Neural cell (in vitro differentiated cells): ENCODE measurements around the gene CYP2W1.

Experiments used
- EP300 ChIP-seq: fragments of 450-650 bp; conservative IDR thresholded peaks from 2 replicates; pipeline ENCODE4 v1.6.1; 2014; ENCODE audit warnings: antibody characterized with exemption, mild to moderate bottlenecking, moderate library complexity; ENCODE audit not compliant: poor library complexity, severe bottlenecking
- EZH2 ChIP-seq: fragments of 200-600, 300-800 bp; shearing (Covaris generic), sonication (generic); IDR thresholded peaks from 2 replicates; pipeline ENCODE4 v1.6.1; 2014; ENCODE audit warnings: antibody characterized with exemption, low read length, borderline replicate concordance, mild to moderate bottlenecking; ENCODE audit not compliant: insufficient read depth, poor library complexity, severe bottlenecking
- POLR2AphosphoS5 ChIP-seq: IDR thresholded peaks from 2 replicates; pipeline ENCODE4 v1.6.1; 2012
- RAD21 ChIP-seq: fragments of 450-650 bp; conservative IDR thresholded peaks from 2 replicates; pipeline ENCODE4 v1.6.1; 2014; ENCODE audit warnings: antibody characterized with exemption, mild to moderate bottlenecking, moderate library complexity
- TF ChIP-seq, protein P1 (sequence below): fragments of 450-650 bp; IDR thresholded peaks from 2 replicates; pipeline ENCODE4 v1.5.1; 2014; ENCODE audit warnings: antibody characterized with exemption, mild to moderate bottlenecking, moderate library complexity; ENCODE audit not compliant: poor library complexity, severe bottlenecking
- TF ChIP-seq, protein P2 (sequence below): IDR thresholded peaks from 2 replicates; pipeline ENCODE4 v1.6.1; 2012; ENCODE audit warnings: borderline replicate concordance

DNA sequence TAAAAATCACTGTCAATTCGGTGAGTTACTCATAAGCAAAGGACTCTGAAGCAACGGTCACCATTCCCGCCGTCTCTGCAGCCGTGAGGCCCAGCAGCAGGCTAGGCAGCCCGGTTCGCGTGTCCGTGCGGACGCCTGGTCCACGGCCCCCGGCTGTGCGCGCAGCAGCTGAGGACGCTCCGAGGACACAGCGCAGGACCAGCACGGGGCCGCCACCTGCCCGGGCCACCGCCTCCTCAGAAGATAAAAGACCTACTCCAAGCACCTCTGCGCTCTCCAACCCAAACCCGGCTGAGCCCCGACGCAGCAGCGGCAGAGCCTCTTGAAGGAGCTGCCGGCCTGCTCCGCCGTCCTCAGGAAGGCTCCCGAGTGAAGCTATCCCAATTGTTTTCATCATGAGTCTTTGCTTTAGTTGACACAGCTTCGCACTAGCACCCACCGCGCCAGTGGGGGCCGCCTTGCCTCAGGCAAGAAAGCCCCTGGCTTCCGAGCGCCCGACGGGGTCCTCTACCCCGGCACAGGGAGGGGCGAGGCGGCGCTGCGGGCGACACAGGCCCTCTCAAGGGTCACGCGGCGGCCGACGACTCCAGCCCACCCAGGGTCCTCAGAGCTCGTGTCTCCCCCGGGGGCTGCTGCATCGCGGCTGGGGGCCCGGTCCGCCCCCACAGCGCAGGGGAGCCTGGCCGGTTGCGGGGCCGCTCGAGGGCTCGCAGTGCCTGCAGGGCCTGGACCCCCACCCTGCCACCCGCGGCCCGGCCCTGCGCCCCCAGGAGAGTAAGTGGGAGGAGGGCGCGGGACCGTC, 44.5 kb downstream of the CYP2W1 start:
- TF ChIP-seq, protein P1, sequence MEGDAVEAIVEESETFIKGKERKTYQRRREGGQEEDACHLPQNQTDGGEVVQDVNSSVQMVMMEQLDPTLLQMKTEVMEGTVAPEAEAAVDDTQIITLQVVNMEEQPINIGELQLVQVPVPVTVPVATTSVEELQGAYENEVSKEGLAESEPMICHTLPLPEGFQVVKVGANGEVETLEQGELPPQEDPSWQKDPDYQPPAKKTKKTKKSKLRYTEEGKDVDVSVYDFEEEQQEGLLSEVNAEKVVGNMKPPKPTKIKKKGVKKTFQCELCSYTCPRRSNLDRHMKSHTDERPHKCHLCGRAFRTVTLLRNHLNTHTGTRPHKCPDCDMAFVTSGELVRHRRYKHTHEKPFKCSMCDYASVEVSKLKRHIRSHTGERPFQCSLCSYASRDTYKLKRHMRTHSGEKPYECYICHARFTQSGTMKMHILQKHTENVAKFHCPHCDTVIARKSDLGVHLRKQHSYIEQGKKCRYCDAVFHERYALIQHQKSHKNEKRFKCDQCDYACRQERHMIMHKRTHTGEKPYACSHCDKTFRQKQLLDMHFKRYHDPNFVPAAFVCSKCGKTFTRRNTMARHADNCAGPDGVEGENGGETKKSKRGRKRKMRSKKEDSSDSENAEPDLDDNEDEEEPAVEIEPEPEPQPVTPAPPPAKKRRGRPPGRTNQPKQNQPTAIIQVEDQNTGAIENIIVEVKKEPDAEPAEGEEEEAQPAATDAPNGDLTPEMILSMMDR = no peak
- TF ChIP-seq, protein P2, sequence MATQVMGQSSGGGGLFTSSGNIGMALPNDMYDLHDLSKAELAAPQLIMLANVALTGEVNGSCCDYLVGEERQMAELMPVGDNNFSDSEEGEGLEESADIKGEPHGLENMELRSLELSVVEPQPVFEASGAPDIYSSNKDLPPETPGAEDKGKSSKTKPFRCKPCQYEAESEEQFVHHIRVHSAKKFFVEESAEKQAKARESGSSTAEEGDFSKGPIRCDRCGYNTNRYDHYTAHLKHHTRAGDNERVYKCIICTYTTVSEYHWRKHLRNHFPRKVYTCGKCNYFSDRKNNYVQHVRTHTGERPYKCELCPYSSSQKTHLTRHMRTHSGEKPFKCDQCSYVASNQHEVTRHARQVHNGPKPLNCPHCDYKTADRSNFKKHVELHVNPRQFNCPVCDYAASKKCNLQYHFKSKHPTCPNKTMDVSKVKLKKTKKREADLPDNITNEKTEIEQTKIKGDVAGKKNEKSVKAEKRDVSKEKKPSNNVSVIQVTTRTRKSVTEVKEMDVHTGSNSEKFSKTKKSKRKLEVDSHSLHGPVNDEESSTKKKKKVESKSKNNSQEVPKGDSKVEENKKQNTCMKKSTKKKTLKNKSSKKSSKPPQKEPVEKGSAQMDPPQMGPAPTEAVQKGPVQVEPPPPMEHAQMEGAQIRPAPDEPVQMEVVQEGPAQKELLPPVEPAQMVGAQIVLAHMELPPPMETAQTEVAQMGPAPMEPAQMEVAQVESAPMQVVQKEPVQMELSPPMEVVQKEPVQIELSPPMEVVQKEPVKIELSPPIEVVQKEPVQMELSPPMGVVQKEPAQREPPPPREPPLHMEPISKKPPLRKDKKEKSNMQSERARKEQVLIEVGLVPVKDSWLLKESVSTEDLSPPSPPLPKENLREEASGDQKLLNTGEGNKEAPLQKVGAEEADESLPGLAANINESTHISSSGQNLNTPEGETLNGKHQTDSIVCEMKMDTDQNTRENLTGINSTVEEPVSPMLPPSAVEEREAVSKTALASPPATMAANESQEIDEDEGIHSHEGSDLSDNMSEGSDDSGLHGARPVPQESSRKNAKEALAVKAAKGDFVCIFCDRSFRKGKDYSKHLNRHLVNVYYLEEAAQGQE = no peak
- no peak for TF ChIP-seq POLR2AphosphoS5
- no peak for TF ChIP-seq EP300
- no peak for TF ChIP-seq EZH2
- TF ChIP-seq RAD21 = no peak
